ENCODE data around the gene HSFY2.
"Not testable (repeated sequence)": the region's sequence is repeated elsewhere in the genome, so short reads cannot be mapped to it uniquely, and the experiment has no call there.

HSFY2 gene, protein sequence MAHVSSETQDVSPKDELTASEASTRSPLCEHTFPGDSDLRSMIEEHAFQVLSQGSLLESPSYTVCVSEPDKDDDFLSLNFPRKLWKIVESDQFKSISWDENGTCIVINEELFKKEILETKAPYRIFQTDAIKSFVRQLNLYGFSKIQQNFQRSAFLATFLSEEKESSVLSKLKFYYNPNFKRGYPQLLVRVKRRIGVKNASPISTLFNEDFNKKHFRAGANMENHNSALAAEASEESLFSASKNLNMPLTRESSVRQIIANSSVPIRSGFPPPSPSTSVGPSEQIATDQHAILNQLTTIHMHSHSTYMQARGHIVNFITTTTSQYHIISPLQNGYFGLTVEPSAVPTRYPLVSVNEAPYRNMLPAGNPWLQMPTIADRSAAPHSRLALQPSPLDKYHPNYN

DNA sequence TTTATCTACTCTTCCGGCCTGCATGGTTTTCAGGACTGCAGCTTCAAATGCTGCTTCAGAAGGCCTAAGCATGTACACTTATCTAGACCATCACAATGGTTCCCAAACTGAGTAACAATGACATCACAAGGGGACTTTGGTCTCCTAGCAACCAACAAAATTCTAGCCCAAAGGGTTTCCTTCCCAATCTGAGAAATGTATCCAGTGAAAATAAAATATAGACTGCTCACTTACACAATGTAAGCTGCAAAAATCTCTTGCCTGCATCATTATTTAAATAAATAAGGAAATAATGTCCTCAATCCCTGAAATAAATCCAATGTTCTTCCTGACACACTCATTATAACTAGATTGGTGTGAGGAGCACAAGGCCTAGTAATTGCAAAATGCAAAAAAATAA, at the start of gene HSFY2:
Gene HSFY2, minus strand, starts transcription at position 101 of the 400 bp plus-strand sequence. CDS start 117 bp downstream, outside the sequence.
- not testable (repeated sequence) for H3K36me3 Mint-ChIP-seq; H3K27ac Mint-ChIP-seq; H3K27me3 Mint-ChIP-seq; H3K9me3 Mint-ChIP-seq; DNase-seq (ENCODE audit: low spot score in 2 of 2); H3K4me3 Mint-ChIP-seq; ATAC-seq (ENCODE audit: low read depth); H3K4me1 Mint-ChIP-seq

GRCh38 chrY:18815751-18816150, 42.2 kb upstream of the HSFY2 start:
- ATAC-seq (ENCODE audit: low read depth); H3K4me1 Mint-ChIP-seq; H3K9me3 Mint-ChIP-seq; H3K36me3 Mint-ChIP-seq; H3K27ac Mint-ChIP-seq; H3K27me3 Mint-ChIP-seq; DNase-seq (ENCODE audit: low spot score in 2 of 2); H3K4me3 Mint-ChIP-seq: not testable (repeated sequence)

- not testable (repeated sequence) for DNase-seq (ENCODE audit: low spot score in 2 of 2); H3K27me3 Mint-ChIP-seq; H3K27ac Mint-ChIP-seq; H3K4me1 Mint-ChIP-seq; H3K4me3 Mint-ChIP-seq; H3K36me3 Mint-ChIP-seq; H3K9me3 Mint-ChIP-seq; ATAC-seq (ENCODE audit: low read depth)
Observed at GRCh38 chrY:18788757-18789406, 15.3 kb upstream of the HSFY2 start.

GRCh38 chrY:18754077-18754476, 19.5 kb downstream of the HSFY2 start:
- ATAC-seq (ENCODE audit: low read depth); H3K4me3 Mint-ChIP-seq; H3K4me1 Mint-ChIP-seq: not testable (repeated sequence)

GRCh38 chrY:18753133-18753815, 20.3 kb downstream of the HSFY2 start:
- not testable (repeated sequence) for H3K27me3 Mint-ChIP-seq; H3K4me3 Mint-ChIP-seq; DNase-seq (ENCODE audit: low spot score in 2 of 2); H3K9me3 Mint-ChIP-seq; H3K4me1 Mint-ChIP-seq; ATAC-seq (ENCODE audit: low read depth); H3K27ac Mint-ChIP-seq; H3K36me3 Mint-ChIP-seq

More at GRCh38 chrY:18754077-18754476, 19.5 kb downstream of the HSFY2 start:
- H3K27ac Mint-ChIP-seq; H3K36me3 Mint-ChIP-seq; H3K9me3 Mint-ChIP-seq; H3K27me3 Mint-ChIP-seq; DNase-seq (ENCODE audit: low spot score in 2 of 2): not testable (repeated sequence)

DNA sequence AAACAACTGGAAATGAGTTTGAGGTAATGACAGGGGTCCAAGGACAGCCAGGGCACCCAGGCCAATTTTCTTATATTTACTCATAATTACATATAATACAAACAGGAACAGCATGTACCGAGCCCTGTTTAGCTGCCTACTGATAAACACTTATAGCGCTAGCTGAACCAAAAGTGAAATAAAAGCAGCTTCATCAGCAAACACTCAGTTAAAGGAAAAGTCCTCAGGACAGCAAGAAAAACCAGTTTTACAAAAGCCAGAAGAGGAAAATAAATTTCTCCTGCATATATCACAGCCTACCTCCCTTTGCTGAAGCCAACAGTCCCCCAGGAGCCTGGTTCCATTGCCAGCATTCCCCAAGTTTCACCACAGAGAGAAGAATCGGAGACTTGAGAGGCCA, 49.8 kb downstream of the HSFY2 start:
- DNase-seq (ENCODE audit: low spot score in 2 of 2); H3K9me3 Mint-ChIP-seq; H3K4me1 Mint-ChIP-seq; ATAC-seq (ENCODE audit: low read depth); H3K4me3 Mint-ChIP-seq; H3K27ac Mint-ChIP-seq; H3K36me3 Mint-ChIP-seq; H3K27me3 Mint-ChIP-seq: not testable (repeated sequence)

Data from memory B cell (primary cell).